ENCODE results near the gene CFD. TPM values are rescaled to one million over a fixed set of nuclear protein-coding genes. Genes with fewer than 3 reads are reported as not detected.

Gene CFD
- total RNA-seq, 6 experiments from 2014 or later, result 0.84 to 1.7 (median 0.98) TPM

- no peak within 1 kb of the TSS for H3K4me3 Mint-ChIP-seq
- no peak for TF ChIP-seq CTCF (IDR thresholded peaks at IDR 0.05)
- H3K27me3 Mint-ChIP-seq (ENCODE audit: insufficient read depth), result peaks cover 2% of the 10 kb centered on the region
- no peaks in the 10 kb centered on the region for H3K36me3 Mint-ChIP-seq (ENCODE audit: low read depth)
- H3K4me1 Mint-ChIP-seq (ENCODE audit: low read depth), result peaks cover 6% of the 10 kb centered on the region
- no peak within 1 kb of the TSS for H3K27ac Mint-ChIP-seq
- H3K9me3 Mint-ChIP-seq, result no peaks in the 10 kb centered on the region
- no peak for DNase-seq
Observed at GRCh38 chr19:827710-828321, 31.6 kb upstream of the CFD start, which contains the start of gene AZU1. AZU1 (plus strand) TSS chr19:827837; CDS start chr19:827847, 10 bp downstream.

DNA sequence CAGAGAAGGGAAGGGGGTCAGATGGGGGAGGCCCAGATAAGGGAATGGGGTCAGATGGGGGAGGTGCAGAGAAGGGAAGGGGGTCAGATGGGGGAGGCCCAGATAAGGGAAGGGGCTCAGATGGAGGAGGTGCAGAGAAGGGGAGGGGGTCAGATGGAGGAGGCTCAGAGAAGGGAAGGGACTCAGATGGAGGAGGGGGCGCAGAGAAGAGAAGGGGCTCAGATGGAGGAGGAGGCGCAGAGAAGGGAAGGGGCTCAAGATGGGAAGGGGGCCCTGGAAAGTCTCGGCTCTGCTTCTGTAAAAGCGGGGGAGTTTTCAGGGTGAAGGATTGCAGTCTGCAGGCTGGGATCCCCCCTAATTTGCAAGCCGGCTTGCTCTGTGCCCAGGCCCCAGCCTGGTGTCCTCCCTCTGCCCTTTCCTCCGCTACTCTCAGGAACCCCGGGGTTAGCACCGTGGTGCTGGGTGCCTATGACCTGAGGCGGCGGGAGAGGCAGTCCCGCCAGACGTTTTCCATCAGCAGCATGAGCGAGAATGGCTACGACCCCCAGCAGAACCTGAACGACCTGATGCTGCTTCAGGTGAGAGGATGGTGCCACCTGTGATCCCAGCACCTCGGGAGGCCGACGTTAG lies 30.2 kb upstream of the CFD start:
- no peaks in the 10 kb centered on the region for H3K36me3 Mint-ChIP-seq (ENCODE audit: low read depth)

DNA sequence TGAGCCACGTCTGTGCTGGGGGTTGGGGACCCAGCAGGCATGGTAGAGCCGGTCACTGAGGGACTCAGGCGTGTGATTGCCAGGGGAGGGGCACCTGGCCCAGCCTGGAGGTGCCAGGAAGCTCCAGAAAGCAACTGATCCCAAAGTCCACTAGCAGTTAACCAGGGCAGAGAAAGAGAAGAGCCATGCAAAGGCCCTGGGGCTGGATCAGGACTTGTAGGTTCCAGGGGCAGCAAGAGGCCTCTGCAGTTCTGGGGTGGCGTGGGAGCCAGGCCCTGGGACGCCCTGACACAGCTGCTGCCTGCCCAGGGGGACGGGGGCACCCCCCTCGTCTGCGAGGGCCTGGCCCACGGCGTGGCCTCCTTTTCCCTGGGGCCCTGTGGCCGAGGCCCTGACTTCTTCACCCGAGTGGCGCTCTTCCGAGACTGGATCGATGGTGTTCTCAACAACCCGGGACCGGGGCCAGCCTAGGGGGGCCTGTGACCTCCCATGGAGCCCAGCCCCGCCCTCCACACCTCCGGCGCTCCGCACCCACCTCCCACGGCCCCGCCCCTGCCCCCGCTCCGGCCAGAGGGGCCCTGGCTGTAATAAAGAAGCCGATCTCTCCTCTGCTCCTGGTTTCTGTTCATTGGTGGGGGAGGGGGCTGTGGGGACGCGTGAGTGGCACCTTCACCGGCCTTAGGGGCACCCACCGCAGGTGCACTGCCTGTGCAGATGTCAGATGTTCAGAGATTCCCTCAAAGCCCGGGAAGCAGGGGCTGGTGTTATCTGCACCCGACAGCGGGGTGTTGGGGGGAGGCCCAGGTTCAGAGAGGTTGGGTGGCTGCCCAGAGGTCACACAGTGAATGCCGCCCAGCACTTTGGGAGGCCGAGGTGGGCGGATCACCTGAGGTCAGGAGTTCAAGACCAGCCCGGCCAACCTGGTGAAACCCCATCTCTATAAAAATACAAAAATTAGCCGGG lies 27.8 kb upstream of the CFD start:
- DNase-seq, result no peak
- H3K27ac Mint-ChIP-seq, result no peak overlapping the region
- no peak for TF ChIP-seq CTCF (IDR thresholded peaks at IDR 0.05)
- H3K27me3 Mint-ChIP-seq (ENCODE audit: insufficient read depth), result peaks cover 8% of the 10 kb centered on the region
- H3K4me3 Mint-ChIP-seq, result no peak overlapping the region
- no peaks in the 10 kb centered on the region for H3K36me3 Mint-ChIP-seq (ENCODE audit: low read depth)
- no peaks in the 10 kb centered on the region for H3K9me3 Mint-ChIP-seq
- H3K4me1 Mint-ChIP-seq (ENCODE audit: low read depth), result peaks cover 4% of the 10 kb centered on the region; the same call in 1 of the 2 replicates

More for the DNA sequence above, 30.2 kb upstream of the CFD start:
- Mint-ChIP-seq H3K4me3 (no peak overlapping the region), H3K4me1 (ENCODE audit: low read depth) (peaks cover 2% of the 10 kb centered on the region; the same call in 1 of the 2 replicates), H3K27me3 (ENCODE audit: insufficient read depth) (peaks cover 2% of the 10 kb centered on the region), H3K27ac (no peak overlapping the region), H3K9me3 (no peaks in the 10 kb centered on the region)
- no peak for TF ChIP-seq CTCF (IDR thresholded peaks at IDR 0.05)
- DNase-seq, result no peak

DNA sequence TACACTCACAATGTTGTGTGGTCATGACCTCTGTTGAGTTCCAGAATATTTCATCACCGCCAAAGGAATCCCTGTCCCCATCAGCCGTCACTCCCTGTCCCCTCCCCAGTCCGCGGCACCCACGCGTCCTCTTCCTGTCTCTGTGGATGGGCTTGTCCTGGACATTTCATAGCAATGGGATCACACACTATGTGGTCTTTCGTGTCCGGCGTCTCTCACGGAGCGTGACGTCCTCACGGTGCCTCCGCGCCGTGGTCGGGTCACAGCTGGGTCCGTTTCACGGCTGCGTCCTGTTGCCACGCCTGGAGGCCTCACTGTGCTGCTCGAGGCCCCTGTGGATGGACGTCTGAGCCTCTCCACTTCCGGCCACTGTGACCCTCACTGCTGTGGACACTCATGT lies 25.2 kb upstream of the CFD start:
- Mint-ChIP-seq H3K27me3 (ENCODE audit: insufficient read depth) (peaks cover 10% of the 10 kb centered on the region), H3K9me3 (no peaks in the 10 kb centered on the region), H3K4me1 (ENCODE audit: low read depth) (peaks cover 4% of the 10 kb centered on the region; the same call in 1 of the 2 replicates), H3K4me3 (no peak overlapping the region), H3K36me3 (ENCODE audit: low read depth) (no peaks in the 10 kb centered on the region), H3K27ac (no peak overlapping the region)
- no peak for TF ChIP-seq CTCF (IDR thresholded peaks at IDR 0.05)
- DNase-seq, result no peak

DNA sequence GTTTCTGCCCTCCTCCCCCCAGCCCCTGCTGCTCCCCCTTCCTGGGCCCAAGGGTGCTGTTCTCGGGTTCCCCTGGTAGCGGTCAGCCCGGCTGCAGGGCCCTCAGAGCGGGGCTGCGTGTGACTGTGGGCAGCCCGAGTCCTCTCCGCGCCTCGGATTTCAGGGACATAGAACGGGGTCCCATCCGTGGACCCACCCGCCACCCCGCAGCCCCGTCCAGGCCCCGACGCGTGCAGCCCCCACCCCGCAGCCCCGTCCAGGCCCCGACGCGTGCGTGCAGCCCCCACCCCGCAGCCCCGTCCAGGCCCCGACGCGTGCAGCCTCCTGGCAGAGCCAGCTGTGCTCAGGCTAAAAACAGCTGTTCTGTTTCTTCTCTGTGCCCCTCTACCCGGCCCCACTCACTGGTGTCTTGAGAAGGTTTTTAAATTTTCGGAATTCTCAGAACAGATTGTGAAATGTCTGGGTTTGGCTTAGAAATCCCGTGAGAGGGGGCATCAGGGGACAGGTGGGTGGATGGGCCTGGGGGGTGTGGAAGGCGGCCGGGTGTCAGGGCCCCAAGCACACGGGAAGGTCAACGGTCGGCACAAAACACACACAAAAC lies 24.2 kb upstream of the CFD start:
- Mint-ChIP-seq H3K4me1 (ENCODE audit: low read depth) (peaks cover 4% of the 10 kb centered on the region; the same call in 1 of the 2 replicates), H3K27ac (no peak overlapping the region), H3K36me3 (ENCODE audit: low read depth) (no peaks in the 10 kb centered on the region), H3K4me3 (no peak overlapping the region; the same call in 1 of the 2 replicates), H3K27me3 (ENCODE audit: insufficient read depth) (peaks cover 7% of the 10 kb centered on the region), H3K9me3 (no peaks in the 10 kb centered on the region)
- no peak for DNase-seq
- no peak for TF ChIP-seq CTCF (IDR thresholded peaks at IDR 0.05)
